ENCODE measurements around the gene SH3BP1.
"Not testable (repeated sequence)": the region's sequence is repeated elsewhere in the genome, so short reads cannot be mapped to it uniquely, and the experiment has no call there.

SH3BP1 gene

GRCh38 chr22:37656583-37656982 is 17.1 kb downstream of the SH3BP1 start:
- DNase-seq (ENCODE audit: extremely low read depth in 1 of 2, low read depth in 1 of 2): not testable (repeated sequence)

GRCh38 chr22:37657590-37658132 is 18.2 kb downstream of the SH3BP1 start:
- DNase-seq (ENCODE audit: extremely low read depth in 1 of 2, low read depth in 1 of 2): no peak

- DNase-seq (ENCODE audit: extremely low read depth in 1 of 2, low read depth in 1 of 2): peak; percentile 94 to 98
These were observed 18.9 kb downstream of the SH3BP1 start, which contains the start of gene PDXP for GRCh38 chr22:37658133-37659065. Gene PDXP (plus strand): TSS chr22:37658723. CDS start chr22:37658783, 60 bp downstream.

GRCh38 chr22:37659066-37659896 is 19.8 kb downstream of the SH3BP1 start:
- DNase-seq (ENCODE audit: extremely low read depth in 1 of 2, low read depth in 1 of 2): no peak

GRCh38 chr22:37659897-37660708 is 20.6 kb downstream of the SH3BP1 start:
- no peak for DNase-seq (ENCODE audit: extremely low read depth in 1 of 2, low read depth in 1 of 2)

- DNase-seq (ENCODE audit: extremely low read depth in 1 of 2, low read depth in 1 of 2): no peak
These were observed 21.2 kb downstream of the SH3BP1 start for GRCh38 chr22:37660709-37661045.

- DNase-seq (ENCODE audit: extremely low read depth in 1 of 2, low read depth in 1 of 2): no peak
These were observed 21.9 kb downstream of the SH3BP1 start for GRCh38 chr22:37661160-37661924.

- DNase-seq (ENCODE audit: extremely low read depth in 1 of 2, low read depth in 1 of 2): no peak
These were observed 22.6 kb downstream of the SH3BP1 start for GRCh38 chr22:37662039-37662438.

- no peak for DNase-seq (ENCODE audit: extremely low read depth in 1 of 2, low read depth in 1 of 2)
These were observed 24.2 kb downstream of the SH3BP1 start for GRCh38 chr22:37663521-37664140.

GRCh38 chr22:37664249-37665101 is 25.0 kb downstream of the SH3BP1 start:
- no peak for DNase-seq (ENCODE audit: extremely low read depth in 1 of 2, low read depth in 1 of 2)

- no peak for DNase-seq (ENCODE audit: extremely low read depth in 1 of 2, low read depth in 1 of 2)
These were observed 26.0 kb downstream of the SH3BP1 start for GRCh38 chr22:37665487-37665886.

GRCh38 chr22:37669586-37669985 is 30.1 kb downstream of the SH3BP1 start:
- no peak for DNase-seq (ENCODE audit: extremely low read depth in 1 of 2, low read depth in 1 of 2)

- no peak for DNase-seq (ENCODE audit: extremely low read depth in 1 of 2, low read depth in 1 of 2)
These were observed 32.9 kb downstream of the SH3BP1 start for GRCh38 chr22:37672206-37672919.

- DNase-seq (ENCODE audit: extremely low read depth in 1 of 2, low read depth in 1 of 2): no peak
These were observed 33.5 kb downstream of the SH3BP1 start for GRCh38 chr22:37672920-37673455.

GRCh38 chr22:37674248-37674647 is 34.8 kb downstream of the SH3BP1 start:
- DNase-seq (ENCODE audit: extremely low read depth in 1 of 2, low read depth in 1 of 2): no peak

- DNase-seq (ENCODE audit: extremely low read depth in 1 of 2, low read depth in 1 of 2): peak in 1 of 2 donors; percentile 30
These were observed 35.8 kb downstream of the SH3BP1 start, which contains the start of gene LGALS1 for GRCh38 chr22:37674951-37675929. Gene LGALS1 (plus strand): TSS chr22:37675636. CDS start chr22:37675703, 67 bp downstream.
